ENCODE measurements around the gene MED27.

Gene MED27

GRCh38 chr9:131917009-131917408 lies 162.7 kb downstream of the MED27 start:
- no peak for TF ChIP-seq EZH2 (IDR thresholded peaks at IDR 0.05; ENCODE audit: borderline replicate concordance, low read depth, low read length, severe bottlenecking)
- no peak for TF ChIP-seq CTCF (IDR thresholded peaks at IDR 0.05; ENCODE audit: borderline replicate concordance, extremely low read depth, low read length, poor library complexity, severe bottlenecking)
- no peak for DNase-seq
- H3K9ac ChIP-seq (ENCODE audit: low read depth, low read length): no peak overlapping the region
- H3K36me3 ChIP-seq (ENCODE audit: insufficient read depth, low read length): no peaks in the 10 kb centered on the region; the same call in 1 of the 2 replicates
- no peaks in the 10 kb centered on the region for H3K27me3 ChIP-seq (ENCODE audit: insufficient read depth, low read length, poor library complexity)
- H3K79me2 ChIP-seq (ENCODE audit: insufficient read depth, low read length): no peaks in the 10 kb centered on the region
- peaks cover 7% of the 10 kb centered on the region; the same call in 1 of the 2 replicates for H3K4me1 ChIP-seq (ENCODE audit: insufficient read depth, low read length)
- no peak overlapping the region for H3K4me3 ChIP-seq (ENCODE audit: low read depth in 1 of 2, low read length in 2 of 2)
- no peak overlapping the region for H3K4me2 ChIP-seq (ENCODE audit: insufficient read depth, low read length)
- no peak for ATAC-seq (ENCODE audit: insufficient read depth, low read depth)
- H3K9me3 ChIP-seq (ENCODE audit: insufficient read depth, low read length, severe bottlenecking): no peaks in the 10 kb centered on the region
- no peak overlapping the region for H2AFZ ChIP-seq (ENCODE audit: low read depth, low read length)
- peaks cover 3% of the 10 kb centered on the region; the same call in 1 of the 2 replicates for H4K20me1 ChIP-seq (ENCODE audit: insufficient read depth, low read length)
- no peak overlapping the region for H3K27ac ChIP-seq (ENCODE audit: low read length)

GRCh38 chr9:131915181-131915580 lies 164.5 kb downstream of the MED27 start:
- DNase-seq (no peak), ATAC-seq (ENCODE audit: insufficient read depth, low read depth) (no peak)
- no peak overlapping the region for H3K4me2 ChIP-seq (ENCODE audit: insufficient read depth, low read length)
- no peaks in the 10 kb centered on the region for H3K27me3 ChIP-seq (ENCODE audit: insufficient read depth, low read length, poor library complexity)
- no peaks in the 10 kb centered on the region; the same call in 1 of the 2 replicates for H3K36me3 ChIP-seq (ENCODE audit: insufficient read depth, low read length)
- H3K9me3 ChIP-seq (ENCODE audit: insufficient read depth, low read length, severe bottlenecking): no peaks in the 10 kb centered on the region
- peaks cover 5% of the 10 kb centered on the region; the same call in 1 of the 2 replicates for H4K20me1 ChIP-seq (ENCODE audit: insufficient read depth, low read length)
- no peak overlapping the region for H2AFZ ChIP-seq (ENCODE audit: low read depth, low read length)
- H3K4me3 ChIP-seq (ENCODE audit: low read depth in 1 of 2, low read length in 2 of 2): no peak overlapping the region
- H3K79me2 ChIP-seq (ENCODE audit: insufficient read depth, low read length): no peaks in the 10 kb centered on the region
- TF ChIP-seq EZH2 (IDR thresholded peaks at IDR 0.05; ENCODE audit: borderline replicate concordance, low read depth, low read length, severe bottlenecking) (no peak), CTCF (IDR thresholded peaks at IDR 0.05; ENCODE audit: borderline replicate concordance, extremely low read depth, low read length, poor library complexity, severe bottlenecking) (no peak)
- no peak overlapping the region for H3K9ac ChIP-seq (ENCODE audit: low read depth, low read length)
- H3K4me1 ChIP-seq (ENCODE audit: insufficient read depth, low read length): peaks cover 7% of the 10 kb centered on the region; the same call in 1 of the 2 replicates
- no peak overlapping the region for H3K27ac ChIP-seq (ENCODE audit: low read length)

GRCh38 chr9:131912671-131913070 lies 167.0 kb downstream of the MED27 start:
- H3K4me2 ChIP-seq (ENCODE audit: insufficient read depth, low read length): no peak overlapping the region
- no peaks in the 10 kb centered on the region; the same call in 1 of the 2 replicates for H3K36me3 ChIP-seq (ENCODE audit: insufficient read depth, low read length)
- H3K9ac ChIP-seq (ENCODE audit: low read depth, low read length): no peak overlapping the region
- no peaks in the 10 kb centered on the region for H3K27me3 ChIP-seq (ENCODE audit: insufficient read depth, low read length, poor library complexity)
- DNase-seq (no peak), ATAC-seq (ENCODE audit: insufficient read depth, low read depth) (no peak)
- no peaks in the 10 kb centered on the region for H3K79me2 ChIP-seq (ENCODE audit: insufficient read depth, low read length)
- peaks cover 5% of the 10 kb centered on the region; the same call in 1 of the 2 replicates for H4K20me1 ChIP-seq (ENCODE audit: insufficient read depth, low read length)
- H3K9me3 ChIP-seq (ENCODE audit: insufficient read depth, low read length, severe bottlenecking): no peaks in the 10 kb centered on the region
- H3K4me1 ChIP-seq (ENCODE audit: insufficient read depth, low read length): no peaks in the 10 kb centered on the region
- TF ChIP-seq EZH2 (IDR thresholded peaks at IDR 0.05; ENCODE audit: borderline replicate concordance, low read depth, low read length, severe bottlenecking) (no peak), CTCF (IDR thresholded peaks at IDR 0.05; ENCODE audit: borderline replicate concordance, extremely low read depth, low read length, poor library complexity, severe bottlenecking) (no peak)
- H3K27ac ChIP-seq (ENCODE audit: low read length): no peak overlapping the region
- no peak overlapping the region for H2AFZ ChIP-seq (ENCODE audit: low read depth, low read length)
- no peak overlapping the region for H3K4me3 ChIP-seq (ENCODE audit: low read depth in 1 of 2, low read length in 2 of 2)

All from DND-41 (cell line).